ENCODE data around the gene ACHE. TPM values are rescaled to one million over a fixed set of nuclear protein-coding genes. Genes with fewer than 3 reads are reported as not detected.
A peak's percentile ranks its signal among the peaks of the same experiment; 100 is the strongest.

The ACHE gene
- total and polyA plus RNA-seq, 2 donors (not counting 1 experiment from before 2014, with no cell fraction given) = under 0.01 to 0.07 TPM

DNA sequence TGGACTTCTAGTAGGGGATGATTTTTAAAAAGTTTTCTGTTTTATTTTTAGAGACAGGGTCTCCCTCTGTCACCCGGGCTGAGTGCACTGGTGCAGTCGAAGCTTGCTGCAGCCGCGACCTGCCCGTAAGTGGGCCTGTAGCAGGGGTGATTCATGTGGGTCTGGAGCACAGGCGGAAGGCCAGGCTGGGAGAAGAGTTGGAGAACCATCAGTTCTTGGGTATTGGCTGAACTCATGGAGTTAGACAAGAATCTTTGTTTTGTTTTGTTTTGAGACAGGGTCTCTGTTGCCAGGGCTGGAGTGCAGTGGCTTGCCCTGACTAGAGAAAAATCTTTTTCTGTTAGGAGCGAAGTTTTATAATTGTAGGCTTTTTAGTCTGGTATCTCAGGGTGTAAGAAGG is 15.0 kb downstream of the ACHE start:
- Histone ChIP-seq H3K4me1 (ENCODE audit: control insufficient read depth, extremely low read depth, insufficient read depth, low read length) (peaks cover 6% of the 10 kb centered on the region), H3K79me2 (ENCODE audit: control insufficient read depth, insufficient read depth, low read length) (peaks cover 63% of the 10 kb centered on the region)
- TF ChIP-seq, protein P1, sequence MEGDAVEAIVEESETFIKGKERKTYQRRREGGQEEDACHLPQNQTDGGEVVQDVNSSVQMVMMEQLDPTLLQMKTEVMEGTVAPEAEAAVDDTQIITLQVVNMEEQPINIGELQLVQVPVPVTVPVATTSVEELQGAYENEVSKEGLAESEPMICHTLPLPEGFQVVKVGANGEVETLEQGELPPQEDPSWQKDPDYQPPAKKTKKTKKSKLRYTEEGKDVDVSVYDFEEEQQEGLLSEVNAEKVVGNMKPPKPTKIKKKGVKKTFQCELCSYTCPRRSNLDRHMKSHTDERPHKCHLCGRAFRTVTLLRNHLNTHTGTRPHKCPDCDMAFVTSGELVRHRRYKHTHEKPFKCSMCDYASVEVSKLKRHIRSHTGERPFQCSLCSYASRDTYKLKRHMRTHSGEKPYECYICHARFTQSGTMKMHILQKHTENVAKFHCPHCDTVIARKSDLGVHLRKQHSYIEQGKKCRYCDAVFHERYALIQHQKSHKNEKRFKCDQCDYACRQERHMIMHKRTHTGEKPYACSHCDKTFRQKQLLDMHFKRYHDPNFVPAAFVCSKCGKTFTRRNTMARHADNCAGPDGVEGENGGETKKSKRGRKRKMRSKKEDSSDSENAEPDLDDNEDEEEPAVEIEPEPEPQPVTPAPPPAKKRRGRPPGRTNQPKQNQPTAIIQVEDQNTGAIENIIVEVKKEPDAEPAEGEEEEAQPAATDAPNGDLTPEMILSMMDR (conservative IDR thresholded peaks at IDR 0.05 in 1 of 2, IDR thresholded peaks at IDR 0.05 in 1 of 2; ENCODE audit: low read depth in 1 of 2, low read length in 2 of 2) = no peak
- TF ChIP-seq EZH2 (IDR thresholded peaks at IDR 0.05; ENCODE audit: low read length, missing control alignments) = no peak

DNA sequence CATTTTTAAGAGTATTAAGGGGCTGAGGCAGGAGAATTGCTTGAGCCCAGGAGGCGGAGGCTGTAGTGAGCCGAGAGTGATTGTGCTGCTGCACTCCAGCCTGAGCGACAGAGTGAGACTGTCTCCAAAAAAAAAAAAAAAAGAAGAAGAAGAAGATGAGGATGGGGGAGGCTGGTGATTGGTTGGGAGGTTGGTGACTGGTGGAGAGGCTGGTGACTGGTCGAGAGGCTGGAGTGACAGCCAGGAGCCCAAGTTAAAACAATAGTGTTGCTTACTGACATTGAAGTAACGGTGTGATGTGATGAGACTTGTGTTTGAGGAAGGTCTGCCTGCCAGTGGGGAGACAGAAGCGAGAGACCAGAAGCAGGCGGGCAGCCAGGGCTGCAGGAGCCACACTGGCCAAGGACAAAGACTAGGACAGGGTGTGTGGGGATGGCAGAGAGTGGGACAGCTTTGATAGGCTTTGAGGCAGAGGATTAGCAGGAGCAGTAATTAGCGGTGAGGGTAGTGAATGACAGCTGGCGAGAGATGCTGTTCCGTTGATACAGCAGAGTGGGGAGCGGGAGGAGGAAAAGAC is 15.9 kb downstream of the ACHE start:
- Histone ChIP-seq H3K79me2 (ENCODE audit: control insufficient read depth, insufficient read depth, low read length) (peaks cover 70% of the 10 kb centered on the region), H3K9me3 (ENCODE audit: control insufficient read depth, insufficient read depth, low read depth, low read length) (no peaks in the 10 kb centered on the region), H3K4me3 (replicated peaks in 1 of 4; ENCODE audit: control extremely low read depth in 1 of 4, insufficient read depth in 1 of 4, low read depth in 3 of 4, low read length in 4 of 4) (no peak overlapping the region), H3K27ac (ENCODE audit: insufficient read depth, low read length) (no peak overlapping the region), H3K4me1 (ENCODE audit: control insufficient read depth, extremely low read depth, insufficient read depth, low read length) (peaks cover 6% of the 10 kb centered on the region), H3K27me3 (ENCODE audit: control insufficient read depth, insufficient read depth, low read length) (no peaks in the 10 kb centered on the region), H2AFZ (ENCODE audit: low read length) (no peak overlapping the region), H3K36me3 (ENCODE audit: control insufficient read depth, insufficient read depth, low read length) (peaks cover 32% of the 10 kb centered on the region), H4K20me1 (ENCODE audit: control insufficient read depth, extremely low read depth, insufficient read depth, low read length) (no peaks in the 10 kb centered on the region), H3K9ac (ENCODE audit: insufficient read depth, low read length) (no peak overlapping the region), H3K4me2 (ENCODE audit: extremely low read depth, insufficient read depth, low read length) (no peak overlapping the region)
- no peak for TF ChIP-seq EZH2 (IDR thresholded peaks at IDR 0.05; ENCODE audit: low read length, missing control alignments)
- TF ChIP-seq, protein P1 (conservative IDR thresholded peaks at IDR 0.05 in 1 of 2, IDR thresholded peaks at IDR 0.05 in 1 of 2; ENCODE audit: low read depth in 1 of 2, low read length in 2 of 2) = no peak
- no peak for DNase-seq (ENCODE audit: low read depth in 2 of 2)

More for the DNA sequence above, 15.0 kb downstream of the ACHE start:
- Histone ChIP-seq H3K9me3 (ENCODE audit: control insufficient read depth, insufficient read depth, low read depth, low read length) (no peaks in the 10 kb centered on the region), H3K27ac (ENCODE audit: insufficient read depth, low read length) (no peak overlapping the region), H3K27me3 (ENCODE audit: control insufficient read depth, insufficient read depth, low read length) (no peaks in the 10 kb centered on the region), H3K36me3 (ENCODE audit: control insufficient read depth, insufficient read depth, low read length) (peaks cover 41% of the 10 kb centered on the region), H3K4me3 (replicated peaks in 1 of 4; ENCODE audit: control extremely low read depth in 1 of 4, insufficient read depth in 1 of 4, low read depth in 3 of 4, low read length in 4 of 4) (no peak overlapping the region), H3K4me2 (ENCODE audit: extremely low read depth, insufficient read depth, low read length) (no peak overlapping the region), H4K20me1 (ENCODE audit: control insufficient read depth, extremely low read depth, insufficient read depth, low read length) (no peaks in the 10 kb centered on the region), H2AFZ (ENCODE audit: low read length) (no peak overlapping the region), H3K9ac (ENCODE audit: insufficient read depth, low read length) (peak overlapping the region; percentile 16)
- DNase-seq (ENCODE audit: low read depth in 2 of 2) = no peak

GRCh38 chr7:100878685-100879084 is 17.0 kb downstream of the ACHE start:
- H3K27me3 ChIP-seq (ENCODE audit: control insufficient read depth, insufficient read depth, low read length) = no peaks in the 10 kb centered on the region
- H3K4me2 ChIP-seq (ENCODE audit: extremely low read depth, insufficient read depth, low read length) = no peak overlapping the region
- H3K79me2 ChIP-seq (ENCODE audit: control insufficient read depth, insufficient read depth, low read length) = peaks cover 70% of the 10 kb centered on the region
- no peak overlapping the region for H3K4me3 ChIP-seq (replicated peaks in 1 of 4; ENCODE audit: control extremely low read depth in 1 of 4, insufficient read depth in 1 of 4, low read depth in 3 of 4, low read length in 4 of 4)
- no peaks in the 10 kb centered on the region for H3K9me3 ChIP-seq (ENCODE audit: control insufficient read depth, insufficient read depth, low read depth, low read length)
- H2AFZ ChIP-seq (ENCODE audit: low read length) = no peak overlapping the region
- H4K20me1 ChIP-seq (ENCODE audit: control insufficient read depth, extremely low read depth, insufficient read depth, low read length) = no peaks in the 10 kb centered on the region
- TF ChIP-seq, protein P1 (conservative IDR thresholded peaks at IDR 0.05 in 1 of 2, IDR thresholded peaks at IDR 0.05 in 1 of 2; ENCODE audit: low read depth in 1 of 2, low read length in 2 of 2) = no peak
- TF ChIP-seq EZH2 (IDR thresholded peaks at IDR 0.05; ENCODE audit: low read length, missing control alignments) = no peak
- H3K4me1 ChIP-seq (ENCODE audit: control insufficient read depth, extremely low read depth, insufficient read depth, low read length) = peaks cover 6% of the 10 kb centered on the region
- no peak for DNase-seq (ENCODE audit: low read depth in 2 of 2)
- no peak overlapping the region for H3K27ac ChIP-seq (ENCODE audit: insufficient read depth, low read length)
- no peak overlapping the region for H3K9ac ChIP-seq (ENCODE audit: insufficient read depth, low read length)
- peaks cover 28% of the 10 kb centered on the region for H3K36me3 ChIP-seq (ENCODE audit: control insufficient read depth, insufficient read depth, low read length)
